Activated T-helper 17 cell treated with anti-CD3 and anti-CD28 coated beads, Interleukin-2, amount 50 U/mL, for 72 hours (primary cell): Measurements from ENCODE around the gene PARVA. TPM values are rescaled to one million over a fixed set of nuclear protein-coding genes. Genes with fewer than 3 reads are reported as not detected.

Source experiments
- ATAC-seq: fragments of 150-1000 bp; cut with Tn5 transposase; replicated peaks from 2 replicates; pipeline ENCODE4 v1.10.0; 2021; ENCODE audit warnings: mild to moderate bottlenecking, moderate library complexity
- H3K27ac Mint-ChIP-seq: one replicate; pipeline ENCODE4 v1.8.0; 2022; ENCODE audit warnings: mixed read lengths
- H3K27me3 Mint-ChIP-seq: one replicate; pipeline ENCODE4 v1.8.0; 2022; ENCODE audit warnings: mixed read lengths
- H3K36me3 Mint-ChIP-seq: one replicate; pipeline ENCODE4 v1.8.0; 2022; ENCODE audit warnings: low read depth, mild to moderate bottlenecking, mixed read lengths
- H3K4me1 Mint-ChIP-seq: one replicate; pipeline ENCODE4 v1.8.0; 2022; ENCODE audit warnings: mixed read lengths
- H3K4me3 Mint-ChIP-seq: one replicate; pipeline ENCODE4 v1.8.0; 2022; ENCODE audit warnings: mild to moderate bottlenecking, mixed read lengths
- H3K9me3 Mint-ChIP-seq: one replicate; pipeline ENCODE4 v1.8.0; 2022; ENCODE audit warnings: mixed read lengths
- total RNA-seq, 2 donors: library from RNA; stranded (reverse); gene quantifications; one replicate each; pipeline ENCODE4 v1.2.3, GENCODE V29; 2022

PARVA gene
- total RNA-seq, 2 donors from 2014 or later = 0.19 TPM; not detected in 1

DNA sequence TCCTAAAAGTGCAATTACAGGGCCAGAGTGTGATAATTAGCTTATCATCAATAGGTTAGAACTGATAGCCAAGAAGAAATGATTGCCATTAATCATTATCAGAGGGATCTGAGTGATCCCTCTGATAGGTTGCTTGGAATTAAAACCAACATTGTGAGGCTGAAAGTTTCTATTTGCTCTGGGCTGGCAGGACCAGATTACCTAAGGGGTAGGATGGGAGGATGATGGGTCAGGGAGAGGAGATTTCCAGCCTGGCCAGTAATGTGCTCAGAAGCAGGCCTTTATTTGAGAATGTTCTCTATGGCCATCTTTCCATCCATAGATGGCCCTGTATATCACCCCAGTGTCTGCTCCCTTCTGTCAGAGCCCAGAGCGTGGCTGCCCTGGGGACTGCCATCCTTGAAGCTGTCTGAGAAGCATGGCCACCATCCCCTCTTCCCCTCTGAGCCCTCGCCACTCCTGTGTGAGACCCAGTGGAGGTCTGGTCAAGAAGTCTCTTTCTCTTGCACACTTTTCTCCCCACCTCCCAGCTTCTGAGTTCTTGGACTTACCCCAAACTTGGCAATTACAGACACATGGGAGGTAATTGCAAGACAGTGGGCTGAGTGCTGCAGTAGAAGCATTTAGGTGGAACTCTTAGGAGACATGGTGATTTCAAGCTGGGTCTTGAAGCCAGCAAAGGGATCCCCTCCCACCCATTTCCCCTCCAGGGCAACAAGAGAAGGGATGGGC is 11.7 kb downstream of the PARVA start:
- Mint-ChIP-seq H3K4me3 (no peak overlapping the region), H3K9me3 (peaks cover 6% of the 10 kb centered on the region), H3K27me3 (peaks cover 8% of the 10 kb centered on the region), H3K27ac (no peak overlapping the region), H3K36me3 (no peaks in the 10 kb centered on the region), H3K4me1 (no peaks in the 10 kb centered on the region)
- no peak for ATAC-seq

DNA sequence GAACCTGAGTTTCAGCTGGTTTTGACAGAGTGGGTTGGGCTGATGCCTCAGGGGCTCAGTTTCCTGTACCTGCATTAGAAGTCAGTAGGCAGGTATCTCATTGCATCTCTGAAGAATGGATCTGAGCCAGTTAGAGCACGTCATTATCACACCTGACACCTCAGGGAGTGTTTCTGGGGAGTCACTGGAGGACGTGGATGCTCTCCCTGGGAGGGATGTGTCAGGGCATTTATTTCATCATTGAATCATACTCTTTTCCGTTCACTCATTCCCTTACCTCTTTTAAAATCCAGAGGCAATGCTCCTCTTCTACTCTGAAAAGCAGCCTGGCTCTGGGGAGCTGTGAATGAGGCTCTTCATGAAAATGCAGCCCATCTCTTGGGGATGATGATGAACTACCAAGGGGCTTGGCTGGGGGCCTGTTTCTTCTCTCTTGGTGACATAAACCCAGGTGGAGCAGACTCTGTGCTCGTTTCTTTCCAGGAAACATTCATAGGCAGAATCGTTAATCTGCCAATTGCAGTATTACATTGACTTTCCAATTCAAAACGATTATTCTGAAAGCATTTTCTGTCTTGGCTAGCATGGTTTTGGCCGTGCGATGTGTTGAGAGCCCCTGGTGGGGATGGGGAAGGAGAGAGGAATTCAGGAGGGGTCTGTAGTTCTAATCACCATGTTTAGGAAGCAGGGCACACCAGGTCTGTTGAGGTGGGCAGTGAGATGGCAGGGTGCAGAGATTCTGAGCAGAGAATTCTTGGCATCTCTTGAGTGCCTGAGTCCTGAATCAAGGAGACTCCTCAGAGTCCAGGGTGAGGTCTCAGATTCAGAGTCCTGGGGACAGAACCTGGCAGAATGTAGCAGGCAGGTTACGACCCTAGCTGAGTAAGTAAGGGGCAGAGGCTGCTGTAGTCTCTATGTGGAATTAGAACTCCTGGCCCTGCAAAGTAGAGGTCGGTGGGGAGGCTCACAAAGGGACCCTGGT is 12.6 kb downstream of the PARVA start:
- ATAC-seq = no peak
- H3K27me3 Mint-ChIP-seq = peaks cover 3% of the 10 kb centered on the region
- no peak overlapping the region for H3K27ac Mint-ChIP-seq
- H3K9me3 Mint-ChIP-seq = no peaks in the 10 kb centered on the region
- H3K36me3 Mint-ChIP-seq = no peaks in the 10 kb centered on the region
- H3K4me3 Mint-ChIP-seq = no peak overlapping the region
- H3K4me1 Mint-ChIP-seq = no peaks in the 10 kb centered on the region

DNA sequence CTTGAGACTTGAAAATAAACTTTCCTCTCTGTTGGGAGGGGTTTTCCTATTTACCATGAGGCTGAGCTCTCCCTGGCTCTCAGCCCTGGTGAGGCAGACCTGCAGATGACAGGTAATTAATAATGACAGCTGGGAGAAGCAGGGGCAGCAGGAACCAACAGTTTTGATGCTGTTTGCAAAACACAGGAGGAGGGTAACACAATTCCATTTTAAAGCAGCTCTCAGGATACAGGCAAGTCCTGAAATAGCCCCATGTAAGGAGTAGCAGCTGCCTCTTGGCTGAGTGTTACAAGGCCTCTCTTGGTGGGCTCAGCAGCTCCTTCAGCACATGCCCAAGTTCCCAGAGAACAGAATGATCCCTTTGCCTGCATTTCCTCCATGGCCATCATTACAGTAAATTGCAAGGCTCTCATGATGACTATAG is 13.3 kb downstream of the PARVA start:
- Mint-ChIP-seq H3K27ac (no peak overlapping the region), H3K9me3 (no peaks in the 10 kb centered on the region), H3K4me1 (no peaks in the 10 kb centered on the region), H3K27me3 (peaks cover 3% of the 10 kb centered on the region), H3K4me3 (no peak overlapping the region), H3K36me3 (no peaks in the 10 kb centered on the region)
- no peak for ATAC-seq

DNA sequence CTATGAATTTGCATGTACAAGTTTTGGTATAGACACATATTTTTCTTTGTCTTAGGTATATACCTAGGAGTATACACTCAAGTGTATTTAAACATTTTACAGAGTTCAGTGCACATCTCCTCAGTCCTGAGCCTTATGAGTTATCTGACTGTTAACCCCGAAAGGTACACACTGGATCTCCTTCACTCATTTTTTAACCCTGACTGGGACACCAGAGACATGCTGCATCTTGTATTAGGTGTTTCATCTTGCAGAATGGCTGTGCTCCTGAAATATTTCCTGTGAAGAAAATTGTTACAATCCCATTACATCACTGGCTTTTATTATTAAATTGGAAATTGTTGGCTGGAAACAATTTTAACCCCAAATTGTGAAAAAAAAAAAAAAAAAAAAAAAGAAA is 15.3 kb downstream of the PARVA start:
- H3K4me3 Mint-ChIP-seq = no peak overlapping the region
- H3K27ac Mint-ChIP-seq = no peak overlapping the region
- peaks cover 3% of the 10 kb centered on the region for H3K27me3 Mint-ChIP-seq
- H3K36me3 Mint-ChIP-seq = no peaks in the 10 kb centered on the region
- H3K4me1 Mint-ChIP-seq = peaks cover 5% of the 10 kb centered on the region
- no peaks in the 10 kb centered on the region for H3K9me3 Mint-ChIP-seq
- ATAC-seq = no peak

DNA sequence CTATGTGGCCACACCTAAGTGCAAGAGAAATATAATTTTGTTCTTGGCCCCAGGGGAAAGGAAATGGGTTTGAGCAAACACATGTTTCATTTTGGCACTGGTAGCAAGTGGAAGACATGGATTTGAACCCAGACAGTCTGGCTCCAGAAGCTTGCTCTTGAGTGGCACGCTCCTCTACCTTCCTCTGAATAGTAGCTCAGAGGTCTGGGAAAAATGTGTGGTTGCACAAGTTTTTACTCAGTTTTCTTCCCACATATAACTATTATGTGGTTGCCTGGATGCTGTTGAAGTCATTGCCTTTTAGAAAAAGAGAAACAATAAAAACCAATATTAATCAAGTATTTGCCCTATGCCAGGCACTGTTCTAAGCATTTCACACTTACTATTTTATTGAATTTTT is 16.3 kb downstream of the PARVA start:
- no peak overlapping the region for H3K27ac Mint-ChIP-seq
- no peak overlapping the region for H3K4me3 Mint-ChIP-seq
- peaks cover 5% of the 10 kb centered on the region for H3K4me1 Mint-ChIP-seq
- H3K9me3 Mint-ChIP-seq = no peaks in the 10 kb centered on the region
- peaks cover 3% of the 10 kb centered on the region for H3K27me3 Mint-ChIP-seq
- no peak for ATAC-seq
- no peaks in the 10 kb centered on the region for H3K36me3 Mint-ChIP-seq

DNA sequence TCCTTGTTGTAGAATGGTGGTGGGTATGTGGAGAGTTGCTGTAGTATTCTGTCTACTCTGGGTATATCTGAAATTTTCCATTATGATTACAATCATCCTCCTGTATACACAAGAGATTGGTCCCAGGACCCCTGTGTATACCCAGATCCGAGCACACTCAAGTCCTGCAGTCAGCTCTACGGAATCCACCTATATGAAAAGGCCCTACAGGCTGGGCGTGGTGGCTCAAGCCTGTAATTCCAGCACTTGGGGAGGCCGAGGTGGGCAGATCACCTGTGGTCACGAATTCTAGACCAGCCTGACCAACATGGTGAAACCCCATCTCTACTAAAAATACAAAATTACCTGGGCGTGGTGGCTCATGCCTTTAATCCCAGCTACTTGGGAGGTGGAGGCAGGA is 17.2 kb downstream of the PARVA start:
- H3K36me3 Mint-ChIP-seq = no peaks in the 10 kb centered on the region
- peaks cover 5% of the 10 kb centered on the region for H3K4me1 Mint-ChIP-seq
- ATAC-seq = no peak
- H3K27ac Mint-ChIP-seq = no peak overlapping the region
- H3K9me3 Mint-ChIP-seq = no peaks in the 10 kb centered on the region
- H3K27me3 Mint-ChIP-seq = peaks cover 3% of the 10 kb centered on the region
- H3K4me3 Mint-ChIP-seq = no peak overlapping the region

DNA sequence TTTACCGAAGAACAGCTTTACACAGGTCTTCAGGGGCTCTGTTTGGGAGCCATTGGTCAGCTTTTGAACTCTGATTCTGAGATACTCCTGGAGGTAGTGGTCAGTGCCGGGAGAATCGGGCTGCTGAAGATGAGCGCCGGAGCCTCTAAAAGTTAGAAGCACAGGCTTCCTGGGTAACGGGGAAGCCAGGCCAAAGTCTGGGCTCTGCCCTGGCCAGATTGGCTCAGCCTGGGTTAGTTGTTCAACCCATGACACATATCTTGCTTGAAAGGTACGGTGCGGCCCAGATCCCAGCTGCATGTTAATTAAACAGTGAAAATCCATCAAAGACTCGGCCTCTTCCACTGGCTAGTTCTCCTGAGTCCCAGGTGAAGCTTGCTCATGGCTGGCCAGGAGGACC is 18.0 kb downstream of the PARVA start:
- H3K27ac Mint-ChIP-seq = no peak overlapping the region
- H3K9me3 Mint-ChIP-seq = no peaks in the 10 kb centered on the region
- ATAC-seq = no peak
- peaks cover 3% of the 10 kb centered on the region for H3K27me3 Mint-ChIP-seq
- H3K4me3 Mint-ChIP-seq = no peak overlapping the region
- no peaks in the 10 kb centered on the region for H3K36me3 Mint-ChIP-seq
- H3K4me1 Mint-ChIP-seq = peaks cover 5% of the 10 kb centered on the region

DNA sequence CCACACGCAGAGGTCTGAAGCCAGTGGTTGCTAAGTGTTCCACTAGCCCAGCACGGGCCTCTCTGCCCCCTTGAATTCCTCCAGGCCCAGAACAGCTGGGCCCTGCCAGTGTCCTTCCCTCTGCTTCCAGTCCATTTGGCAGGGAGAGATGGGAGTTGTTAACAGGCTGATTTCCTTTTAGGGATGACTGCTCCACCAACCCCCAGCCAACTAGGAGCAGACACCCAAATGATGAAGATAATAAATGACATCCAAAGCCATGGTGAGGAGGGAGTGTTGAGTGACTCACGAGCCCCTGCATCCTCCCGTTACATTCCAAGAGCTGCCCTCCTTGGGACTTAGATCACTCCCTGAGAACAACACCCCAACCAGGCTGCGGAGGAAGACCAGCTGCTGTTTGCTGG is 20.6 kb downstream of the PARVA start:
- peaks cover 3% of the 10 kb centered on the region for H3K27me3 Mint-ChIP-seq
- no peaks in the 10 kb centered on the region for H3K9me3 Mint-ChIP-seq
- ATAC-seq = no peak
- no peak overlapping the region for H3K27ac Mint-ChIP-seq
- H3K4me1 Mint-ChIP-seq = peaks cover 5% of the 10 kb centered on the region
- H3K36me3 Mint-ChIP-seq = no peaks in the 10 kb centered on the region
- H3K4me3 Mint-ChIP-seq = no peak overlapping the region

DNA sequence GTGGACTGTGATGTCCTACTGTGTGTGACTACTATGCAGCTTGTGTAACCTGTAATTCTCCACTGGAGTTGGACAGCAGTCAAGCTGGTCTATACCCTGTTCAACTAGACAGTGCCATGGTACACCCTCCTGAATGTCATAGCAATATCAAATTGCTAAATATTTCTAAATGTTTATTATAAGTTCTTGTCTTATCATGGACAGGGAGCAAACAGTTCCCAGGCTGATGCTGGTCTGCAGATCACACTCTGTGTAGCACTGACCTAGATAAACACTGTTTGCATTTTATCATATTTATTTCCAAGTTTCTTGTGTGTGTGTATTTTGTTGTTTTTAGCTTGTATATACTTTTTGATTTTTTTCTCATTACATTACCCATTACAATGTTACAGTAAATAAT is 22.0 kb downstream of the PARVA start:
- no peak for ATAC-seq
- H3K27me3 Mint-ChIP-seq = no peaks in the 10 kb centered on the region
- no peaks in the 10 kb centered on the region for H3K9me3 Mint-ChIP-seq
- no peak overlapping the region for H3K4me3 Mint-ChIP-seq
- H3K4me1 Mint-ChIP-seq = peaks cover 5% of the 10 kb centered on the region
- H3K36me3 Mint-ChIP-seq = no peaks in the 10 kb centered on the region
- H3K27ac Mint-ChIP-seq = no peak overlapping the region

DNA sequence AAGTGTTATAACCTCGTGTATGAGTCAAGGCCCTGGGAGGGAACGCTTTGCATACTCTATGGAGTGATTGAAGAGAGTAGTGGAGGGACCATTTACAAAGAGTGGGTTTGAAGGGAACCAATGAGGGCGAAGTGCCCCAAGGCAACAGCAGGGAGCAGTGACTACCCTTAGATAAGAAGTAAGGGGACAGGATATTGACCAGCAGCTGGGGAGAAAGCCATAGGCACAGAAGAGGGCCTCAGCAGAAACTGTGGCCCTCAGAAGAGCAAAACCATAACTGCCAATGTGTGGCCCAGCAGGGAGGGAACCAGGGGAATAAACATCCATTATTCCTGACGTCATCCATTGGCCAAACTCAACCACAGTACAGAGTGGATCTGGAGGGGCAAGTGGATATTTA is 24.7 kb downstream of the PARVA start:
- H3K27me3 Mint-ChIP-seq = no peaks in the 10 kb centered on the region
- H3K36me3 Mint-ChIP-seq = no peaks in the 10 kb centered on the region
- no peaks in the 10 kb centered on the region for H3K9me3 Mint-ChIP-seq
- H3K4me3 Mint-ChIP-seq = no peak overlapping the region
- H3K4me1 Mint-ChIP-seq = peaks cover under 1% of the 10 kb centered on the region
- H3K27ac Mint-ChIP-seq = no peak overlapping the region
- no peak for ATAC-seq

DNA sequence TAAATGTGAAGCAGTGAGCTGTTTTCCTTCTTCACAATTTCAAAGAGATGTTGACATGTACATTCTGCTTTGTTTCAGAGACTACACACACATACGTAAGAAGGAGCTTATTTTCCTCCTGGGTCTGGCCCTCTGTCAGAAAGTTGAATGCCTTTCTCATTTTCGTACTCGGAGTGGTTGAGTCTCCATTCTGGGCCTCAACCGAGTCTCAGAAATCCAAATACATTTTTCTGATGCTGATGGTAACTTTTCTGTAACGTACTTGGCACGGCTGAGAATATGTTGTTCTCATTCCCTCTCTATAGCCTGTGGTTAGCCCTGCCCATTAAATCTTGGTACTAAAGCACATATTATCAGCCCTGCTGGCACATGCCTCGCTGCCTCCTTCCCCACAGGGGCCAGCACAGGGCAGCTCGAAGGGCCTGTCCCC is 25.3 kb downstream of the PARVA start:
- Mint-ChIP-seq H3K9me3 (no peaks in the 10 kb centered on the region), H3K27me3 (no peaks in the 10 kb centered on the region)

DNA sequence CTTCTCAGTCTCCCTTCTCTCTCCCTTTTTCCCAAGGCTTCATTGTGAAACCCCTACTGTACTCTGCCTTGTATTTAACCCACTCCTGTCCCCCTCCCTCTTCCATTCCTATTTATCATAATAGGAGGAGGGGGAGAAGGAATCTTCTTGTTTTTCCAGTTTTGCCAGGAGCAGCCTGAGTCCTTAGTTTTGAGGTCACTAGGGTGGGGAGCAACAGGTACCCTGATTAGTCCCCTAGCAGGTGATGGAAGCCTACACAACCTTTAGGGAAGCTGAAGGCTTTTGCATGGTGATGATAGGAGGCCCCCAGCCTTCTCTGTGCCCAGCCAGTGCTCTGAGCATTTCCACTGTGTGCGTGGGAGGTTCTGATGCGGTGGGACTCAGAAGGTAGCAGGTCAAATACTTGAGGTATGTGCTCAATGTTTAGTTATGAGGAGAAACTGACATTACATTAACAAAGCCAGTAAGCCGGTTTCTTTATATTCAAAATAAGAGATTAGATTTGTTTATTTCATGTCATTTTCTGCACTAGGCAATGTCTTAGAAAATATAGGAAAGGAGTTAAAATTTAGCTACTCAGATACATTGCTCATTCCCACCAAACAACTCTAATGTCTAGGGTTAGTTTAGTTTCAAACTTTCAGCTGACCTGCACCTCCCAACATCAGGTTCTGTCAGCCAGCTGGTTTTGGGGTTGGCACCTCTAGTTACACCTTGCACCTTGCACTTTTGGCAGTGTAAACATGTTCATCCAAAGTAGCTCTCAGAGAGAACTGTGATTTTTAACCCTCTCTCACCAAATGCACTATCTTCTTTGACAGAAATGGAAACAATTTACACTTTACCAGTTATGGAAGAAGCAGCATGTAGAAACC is 26.0 kb downstream of the PARVA start:
- no peak for ATAC-seq
- Mint-ChIP-seq H3K36me3 (no peaks in the 10 kb centered on the region), H3K4me1 (no peaks in the 10 kb centered on the region), H3K4me3 (no peak overlapping the region), H3K27me3 (no peaks in the 10 kb centered on the region), H3K27ac (no peak overlapping the region), H3K9me3 (no peaks in the 10 kb centered on the region)

More for the DNA sequence above, 25.3 kb downstream of the PARVA start:
- no peaks in the 10 kb centered on the region for H3K36me3 Mint-ChIP-seq
- no peak overlapping the region for H3K27ac Mint-ChIP-seq
- ATAC-seq = no peak
- H3K4me3 Mint-ChIP-seq = no peak overlapping the region
- H3K4me1 Mint-ChIP-seq = no peaks in the 10 kb centered on the region

DNA sequence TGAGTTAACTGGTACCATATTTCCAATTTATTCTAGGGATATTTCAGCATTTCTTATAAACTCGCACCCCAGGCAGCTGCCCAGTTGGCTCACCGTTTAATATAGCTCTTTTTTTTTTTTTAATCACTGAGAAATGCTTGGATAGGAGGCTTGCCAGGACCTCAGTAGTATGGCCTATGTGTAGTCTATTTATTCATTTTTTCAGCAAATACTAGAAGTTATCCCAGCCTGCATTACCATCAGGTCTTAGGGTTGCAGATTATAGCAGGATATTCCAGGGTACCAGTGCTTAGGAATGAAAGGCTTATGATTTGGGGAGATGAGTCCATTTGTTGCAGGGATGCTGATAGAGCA is 26.6 kb downstream of the PARVA start:
- H3K27me3 Mint-ChIP-seq = no peaks in the 10 kb centered on the region
- no peak overlapping the region for H3K27ac Mint-ChIP-seq
- ATAC-seq = no peak
- no peaks in the 10 kb centered on the region for H3K9me3 Mint-ChIP-seq
- no peaks in the 10 kb centered on the region for H3K4me1 Mint-ChIP-seq
- no peak overlapping the region for H3K4me3 Mint-ChIP-seq
- H3K36me3 Mint-ChIP-seq = no peaks in the 10 kb centered on the region

DNA sequence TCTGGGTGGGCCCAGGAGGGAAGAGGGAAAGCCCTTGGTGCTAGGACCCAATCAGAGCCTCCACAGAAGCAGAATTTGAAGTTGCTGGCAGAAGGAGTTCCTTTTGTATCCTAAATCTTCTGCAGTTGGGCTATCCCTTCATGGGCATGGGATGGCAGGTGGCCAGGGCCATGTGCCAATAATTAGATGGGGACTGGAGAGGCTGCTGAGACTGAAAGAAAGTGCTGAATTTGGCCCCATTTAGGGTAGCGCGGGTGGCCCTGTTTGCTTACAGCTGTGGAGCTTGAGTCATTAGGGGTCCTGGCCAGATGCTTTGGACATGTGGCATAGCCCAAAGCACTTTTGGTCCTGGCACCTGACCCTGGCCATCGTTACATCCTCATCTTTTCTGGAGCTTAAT is 27.1 kb downstream of the PARVA start:
- H3K36me3 Mint-ChIP-seq = no peaks in the 10 kb centered on the region
- ATAC-seq = no peak

More for the DNA sequence above, 27.1 kb downstream of the PARVA start:
- Mint-ChIP-seq H3K9me3 (no peaks in the 10 kb centered on the region), H3K27me3 (no peaks in the 10 kb centered on the region), H3K27ac (no peak overlapping the region), H3K4me1 (no peaks in the 10 kb centered on the region), H3K4me3 (no peak overlapping the region)
